HFFc6 (cell line): Measurements from ENCODE around the gene GPR89A. TPM values are rescaled to one million over a fixed set of nuclear protein-coding genes. Genes with fewer than 3 reads are reported as not detected.
"Not testable (repeated sequence)": the region's sequence is repeated elsewhere in the genome, so short reads cannot be mapped to it uniquely, and the experiment has no call there.

Experiments
- DNase-seq: peaks from one replicate; pipeline ENCODE4 v3.0.0-alpha.2; 2018
- H3K27ac Mint-ChIP-seq: 2 replicates; pipeline ENCODE4 v1.8.0; 2020; ENCODE audit warnings: mild to moderate bottlenecking, mixed read lengths
- H3K27me3 Mint-ChIP-seq: 2 replicates; pipeline ENCODE4 v1.8.0; 2021; ENCODE audit warnings: mild to moderate bottlenecking, moderate library complexity, mixed read lengths; ENCODE audit not compliant: insufficient read depth
- H3K36me3 Mint-ChIP-seq: 2 replicates; pipeline ENCODE4 v1.8.0; 2021; ENCODE audit warnings: low read depth, mixed read lengths
- H3K4me1 Mint-ChIP-seq: 2 replicates; pipeline ENCODE4 v1.8.0; 2020; ENCODE audit warnings: low read depth, mixed read lengths
- H3K4me3 Mint-ChIP-seq: 2 replicates; pipeline ENCODE4 v1.8.0; 2020; ENCODE audit warnings: mild to moderate bottlenecking, moderate library complexity, mixed read lengths
- H3K9me3 Mint-ChIP-seq: 2 replicates; pipeline ENCODE4 v1.8.0; 2020; ENCODE audit warnings: mild to moderate bottlenecking, mixed read lengths
- CTCF ChIP-seq: fragments of 200-600 bp; sonication (generic); IDR thresholded peaks from 2 replicates; pipeline ENCODE4 v1.5.0; 2021; ENCODE audit warnings: antibody characterized with exemption, mild to moderate bottlenecking
- long read RNA-seq: library from polyadenylated mRNA; unstranded; transcript quantifications from one replicate; pipeline ENCODE4 v2.0.0, GENCODE V29; 2019
- total RNA-seq, 6 experiments: library from RNA; stranded (reverse); fragmentation: NEBNext Ultra II Directional; extraction: Animal tissue kit (Norgen Biotek cat#: 25700); gene quantifications; 2 replicates in 1 of 6; 3 replicates in 5 of 6; pipeline ENCODE4 v1.2.3, GENCODE V29; 2021

The GPR89A gene
- total RNA-seq: 10 to 100 TPM; 17.1 to 22.0 (median 19.9) TPM
- long read RNA-seq, transcript GPR89A-201 (14 exons, 2,120 nt): major isoform, 24 of 32 reads
- long read RNA-seq, partial matches to known transcripts: 1 of 32 reads
- long read RNA-seq, other reads (novel, unspliced or antisense): 7 of 32 reads

GRCh38 chr1:145607833-145608733, at the start of gene GPR89A:
TSS of gene GPR89A (plus strand) at chr1:145607988. CDS start at chr1:145608134, 146 bp downstream.
- DNase-seq: peak; percentile 87
- H3K27ac Mint-ChIP-seq: peak within 1 kb of the TSS; percentile 75
- not testable (repeated sequence) for H3K36me3 Mint-ChIP-seq, H3K9me3 Mint-ChIP-seq, H3K27me3 Mint-ChIP-seq
- peaks cover 17% of the 10 kb centered on the region for H3K4me1 Mint-ChIP-seq
- H3K4me3 Mint-ChIP-seq: peak within 1 kb of the TSS; percentile 88

GRCh38 chr1:145586820-145587219, 21.0 kb upstream of the GPR89A start:
- not testable (repeated sequence) for DNase-seq, H3K27ac Mint-ChIP-seq, H3K27me3 Mint-ChIP-seq, H3K4me3 Mint-ChIP-seq, H3K9me3 Mint-ChIP-seq, H3K36me3 Mint-ChIP-seq, H3K4me1 Mint-ChIP-seq

DNA sequence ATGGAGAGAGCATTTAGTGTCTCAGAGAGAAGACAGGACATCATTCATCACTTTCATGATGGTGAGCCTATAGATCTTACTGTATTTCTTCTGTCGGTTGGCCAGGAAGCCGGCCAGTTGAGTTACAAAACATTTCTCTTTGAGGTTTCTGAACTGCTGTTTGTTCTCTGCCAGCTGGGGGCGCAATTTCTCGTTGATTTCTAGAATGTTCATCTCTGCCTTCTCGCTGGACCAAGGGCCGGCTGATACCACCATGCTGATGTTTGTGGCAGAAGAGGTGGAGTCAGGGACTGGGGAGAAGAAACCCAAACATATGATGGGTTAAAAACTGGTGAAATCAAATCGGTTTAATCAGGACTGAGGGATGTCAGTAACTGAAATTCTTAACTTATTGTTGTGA, 17.0 kb upstream of the GPR89A start:
- DNase-seq: peak; percentile 23

GRCh38 chr1:145592347-145592746, 15.4 kb upstream of the GPR89A start:
- H3K4me3 Mint-ChIP-seq, DNase-seq, H3K36me3 Mint-ChIP-seq, H3K27me3 Mint-ChIP-seq, H3K9me3 Mint-ChIP-seq, H3K27ac Mint-ChIP-seq: not testable (repeated sequence)
- H3K4me1 Mint-ChIP-seq: peaks cover 17% of the 10 kb centered on the region

More for the DNA sequence above, 17.0 kb upstream of the GPR89A start:
- H3K27ac Mint-ChIP-seq, H3K9me3 Mint-ChIP-seq, H3K4me1 Mint-ChIP-seq, H3K27me3 Mint-ChIP-seq, H3K4me3 Mint-ChIP-seq, H3K36me3 Mint-ChIP-seq: not testable (repeated sequence)
- peak; percentile 72 for TF ChIP-seq CTCF

DNA sequence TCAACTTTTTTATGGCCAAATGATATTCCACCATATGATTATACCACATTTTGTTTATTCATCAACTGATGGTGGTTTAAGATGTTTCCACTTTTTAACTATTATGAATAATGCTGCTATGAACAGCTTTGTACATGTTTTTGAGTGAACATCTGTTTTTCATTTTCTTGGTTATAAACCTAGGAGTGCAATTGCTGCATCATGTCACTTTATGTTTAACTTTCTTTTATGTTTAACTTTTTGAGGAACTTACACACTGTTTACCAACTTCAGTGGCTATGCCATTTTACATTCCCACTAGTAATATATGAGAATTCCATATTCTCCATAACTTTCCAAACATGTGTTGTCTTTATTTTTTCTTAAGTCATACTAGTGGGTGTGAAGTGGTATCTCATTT, 12.4 kb upstream of the GPR89A start:
- not testable (repeated sequence) for H3K27me3 Mint-ChIP-seq, H3K36me3 Mint-ChIP-seq, H3K4me3 Mint-ChIP-seq, H3K9me3 Mint-ChIP-seq, H3K27ac Mint-ChIP-seq
- DNase-seq: peak; percentile 12
- H3K4me1 Mint-ChIP-seq: peaks cover 17% of the 10 kb centered on the region

DNA sequence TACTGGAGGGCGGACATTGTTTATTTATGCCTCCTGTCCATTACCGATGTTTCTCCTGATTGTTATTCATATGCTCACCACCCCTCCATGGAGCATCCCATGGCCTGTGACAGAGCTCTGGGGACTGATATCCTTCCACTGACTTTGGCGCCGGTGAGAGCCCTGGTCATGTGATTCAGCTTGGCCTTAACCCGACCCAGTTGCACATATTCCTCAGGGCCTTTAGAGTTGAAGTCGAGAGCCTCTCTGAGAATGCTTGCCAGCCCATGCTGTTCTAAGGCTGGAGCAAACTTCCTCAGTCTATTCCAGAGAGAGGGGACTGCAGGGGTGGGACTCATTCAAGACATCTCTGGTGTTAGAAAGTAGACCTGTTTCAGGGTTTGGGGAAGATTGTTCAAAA, 11.6 kb upstream of the GPR89A start:
- not testable (repeated sequence) for H3K27me3 Mint-ChIP-seq, DNase-seq, H3K4me3 Mint-ChIP-seq, H3K27ac Mint-ChIP-seq, H3K36me3 Mint-ChIP-seq, H3K9me3 Mint-ChIP-seq
- H3K4me1 Mint-ChIP-seq: peaks cover 17% of the 10 kb centered on the region

GRCh38 chr1:145599426-145599825, 8.4 kb upstream of the GPR89A start:
- H3K27me3 Mint-ChIP-seq, H3K4me3 Mint-ChIP-seq, H3K27ac Mint-ChIP-seq, H3K36me3 Mint-ChIP-seq, H3K9me3 Mint-ChIP-seq, DNase-seq: not testable (repeated sequence)
- H3K4me1 Mint-ChIP-seq: peaks cover 17% of the 10 kb centered on the region

DNA sequence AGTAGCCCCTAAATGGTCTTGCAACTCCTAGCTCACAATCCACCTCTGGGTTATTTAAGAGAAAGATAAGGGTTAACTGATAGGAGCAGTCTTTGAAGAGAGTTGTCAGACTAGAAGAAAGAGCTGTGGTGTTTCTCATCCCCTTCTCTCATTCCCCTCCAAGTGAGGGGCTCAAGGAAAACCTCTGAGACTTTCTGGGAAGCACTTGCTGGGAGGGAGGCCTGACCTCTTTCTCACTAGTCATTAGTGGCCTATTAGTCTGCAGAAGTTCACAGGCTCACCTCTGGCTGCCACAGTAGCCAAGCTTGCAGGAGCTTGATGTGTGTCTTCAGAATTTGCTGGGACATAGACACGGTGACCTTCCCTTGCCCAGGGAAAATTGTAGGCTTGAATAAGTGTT, 6.2 kb upstream of the GPR89A start:
- H3K27me3 Mint-ChIP-seq: no peaks in the 10 kb centered on the region; the same call in 1 of the 2 replicates
- DNase-seq: no peak
- H3K9me3 Mint-ChIP-seq: no peaks in the 10 kb centered on the region
- H3K4me3 Mint-ChIP-seq: no peak overlapping the region
- no peaks in the 10 kb centered on the region for H3K4me1 Mint-ChIP-seq
- no peaks in the 10 kb centered on the region for H3K36me3 Mint-ChIP-seq
- no peak for TF ChIP-seq CTCF
- no peak overlapping the region for H3K27ac Mint-ChIP-seq

GRCh38 chr1:145606840-145607239, 948 bp upstream of the GPR89A start:
- H3K4me1 Mint-ChIP-seq: peaks cover 17% of the 10 kb centered on the region
- not testable (repeated sequence) for DNase-seq, H3K36me3 Mint-ChIP-seq, H3K27me3 Mint-ChIP-seq, H3K9me3 Mint-ChIP-seq, H3K4me3 Mint-ChIP-seq, H3K27ac Mint-ChIP-seq

DNA sequence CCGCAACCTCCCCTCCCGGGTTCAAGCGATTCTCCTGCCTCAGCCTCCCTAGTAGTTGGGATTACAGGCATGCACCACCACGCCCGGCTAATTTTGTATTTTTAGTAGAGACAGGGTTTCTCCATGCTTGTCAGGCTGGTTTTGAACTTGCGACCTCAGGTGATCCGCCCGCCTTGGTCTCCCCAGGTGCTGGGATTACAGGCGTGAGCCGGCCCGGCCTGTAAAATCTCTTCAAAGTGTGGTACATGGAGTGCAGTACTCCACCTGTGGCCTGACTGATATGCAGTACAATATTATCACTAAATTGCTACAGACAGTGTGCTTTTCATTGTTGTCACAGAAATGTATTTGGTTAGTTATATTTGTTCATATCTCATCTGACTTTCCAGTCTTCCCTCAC, 499 bp upstream of the GPR89A start:
- H3K27me3 Mint-ChIP-seq, DNase-seq, H3K36me3 Mint-ChIP-seq, H3K9me3 Mint-ChIP-seq, H3K4me3 Mint-ChIP-seq, H3K27ac Mint-ChIP-seq: not testable (repeated sequence)
- H3K4me1 Mint-ChIP-seq: peaks cover 17% of the 10 kb centered on the region

DNA sequence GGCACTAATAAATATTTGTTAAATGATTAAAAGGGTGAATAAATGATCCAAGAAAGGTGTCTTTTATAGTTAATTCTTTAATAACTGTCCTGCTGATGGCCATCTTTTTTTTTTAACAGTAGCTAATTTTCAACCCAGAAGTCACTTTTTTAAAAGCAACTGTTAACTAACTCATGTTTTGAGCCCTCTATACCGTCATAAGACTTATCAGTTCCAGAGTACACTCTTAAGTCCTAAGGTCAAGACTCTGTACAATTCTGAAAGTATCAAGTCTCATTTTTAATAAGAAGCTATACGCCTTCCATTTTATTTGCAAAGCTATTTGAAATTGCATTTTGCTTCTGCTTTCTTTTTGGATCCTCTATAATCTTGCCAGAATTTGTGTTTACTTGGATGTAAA, 3.0 kb downstream of the GPR89A start:
- not testable (repeated sequence) for DNase-seq, H3K27me3 Mint-ChIP-seq, H3K36me3 Mint-ChIP-seq, H3K4me3 Mint-ChIP-seq, H3K27ac Mint-ChIP-seq, H3K9me3 Mint-ChIP-seq
- peaks cover 17% of the 10 kb centered on the region for H3K4me1 Mint-ChIP-seq

DNA sequence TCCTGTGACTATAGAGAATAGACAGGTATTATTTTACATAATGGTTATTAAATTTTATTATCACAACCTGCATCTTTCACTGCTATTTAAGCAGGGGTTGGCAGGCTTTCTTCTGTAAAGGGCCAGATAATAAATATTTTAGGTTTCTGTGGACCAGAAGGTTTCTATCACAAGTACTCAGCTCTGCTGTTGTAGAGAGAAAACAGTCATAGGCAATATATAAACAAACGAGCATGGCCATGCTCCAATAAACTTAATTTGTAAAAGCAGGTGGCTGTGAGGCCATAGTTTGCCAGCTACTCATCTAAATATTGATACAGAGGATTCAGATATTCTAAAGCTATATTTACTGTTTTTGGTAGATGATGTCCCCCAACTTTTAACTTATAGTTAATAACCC, 12.3 kb downstream of the GPR89A start:
- not testable (repeated sequence) for H3K27ac Mint-ChIP-seq, H3K9me3 Mint-ChIP-seq, H3K36me3 Mint-ChIP-seq, DNase-seq, H3K4me1 Mint-ChIP-seq, H3K27me3 Mint-ChIP-seq, H3K4me3 Mint-ChIP-seq
